Measurements from ENCODE around the gene SMIM43.
"Not testable (repeated sequence)": the region's sequence is repeated elsewhere in the genome, so short reads cannot be mapped to it uniquely, and the experiment has no call there.

Gene SMIM43

GRCh38 chr4:121736735-121737351 is 28.1 kb downstream of the SMIM43 start:
- peak in 1 of 2 donors; percentile 8 for DNase-seq (ENCODE audit: low read depth in 2 of 2)

GRCh38 chr4:121734571-121734970 is 30.4 kb downstream of the SMIM43 start:
- DNase-seq (ENCODE audit: low read depth in 2 of 2), result no peak

DNA sequence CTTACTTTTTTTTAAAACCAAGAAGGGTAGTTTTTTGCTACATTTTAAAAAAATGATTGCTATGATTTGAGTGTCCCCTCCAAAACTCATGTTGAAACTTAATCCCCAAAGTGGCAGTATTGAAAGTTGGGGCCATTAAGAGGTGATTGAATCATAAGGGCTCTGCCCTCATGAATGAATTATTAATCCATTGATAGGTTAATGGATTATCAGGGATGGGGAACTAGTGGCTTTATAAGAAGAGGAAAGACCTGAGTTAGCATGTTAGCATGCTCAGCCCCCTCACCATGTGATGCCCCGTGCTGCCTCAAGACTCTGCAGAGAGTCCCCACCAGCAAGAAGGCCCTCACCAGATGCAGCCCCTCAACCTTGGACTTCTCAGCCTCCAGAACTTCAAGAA is 31.0 kb downstream of the SMIM43 start:
- DNase-seq (ENCODE audit: low read depth in 2 of 2), result no peak

DNA sequence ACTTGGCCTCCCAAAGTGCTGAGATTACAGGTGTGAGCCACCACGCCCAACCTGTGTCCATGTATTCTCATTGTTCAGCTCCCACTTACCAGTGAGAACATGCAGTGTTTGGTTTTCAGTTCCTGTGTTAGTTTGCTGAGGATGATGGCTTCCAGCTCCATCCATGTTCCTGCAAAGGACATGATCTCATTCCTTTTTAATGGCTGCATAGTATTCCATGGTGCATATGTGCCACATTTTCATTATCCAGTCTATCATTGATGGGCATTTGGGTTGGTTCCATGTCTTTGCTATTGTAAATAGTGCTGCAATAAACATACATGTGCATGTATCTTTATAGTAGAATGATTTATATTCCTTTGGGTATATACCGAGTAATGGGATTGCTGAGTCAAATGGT is 35.2 kb downstream of the SMIM43 start:
- not testable (repeated sequence) for DNase-seq (ENCODE audit: low read depth in 2 of 2)

DNA sequence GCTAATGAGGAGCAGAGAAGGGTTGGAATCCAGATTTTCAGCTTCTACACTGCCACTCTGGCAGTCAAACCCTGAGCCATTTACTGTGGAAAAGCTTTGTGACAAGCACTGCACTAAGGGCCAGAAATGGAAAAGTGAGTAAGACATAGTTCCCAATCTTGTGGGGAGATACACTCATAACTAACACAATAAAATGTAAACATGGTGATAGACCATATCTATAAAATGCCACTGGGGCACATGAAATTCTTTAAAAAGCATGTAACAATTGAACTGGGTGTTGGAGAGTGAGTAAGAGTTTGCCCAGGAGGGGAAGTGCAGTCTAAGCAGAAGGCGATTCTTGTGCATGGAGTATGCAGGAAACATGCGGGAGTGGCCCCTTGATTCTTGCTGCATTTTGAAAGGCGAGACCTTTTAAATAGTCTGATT is 36.2 kb downstream of the SMIM43 start:
- DNase-seq (ENCODE audit: low read depth in 2 of 2), result no peak

DNA sequence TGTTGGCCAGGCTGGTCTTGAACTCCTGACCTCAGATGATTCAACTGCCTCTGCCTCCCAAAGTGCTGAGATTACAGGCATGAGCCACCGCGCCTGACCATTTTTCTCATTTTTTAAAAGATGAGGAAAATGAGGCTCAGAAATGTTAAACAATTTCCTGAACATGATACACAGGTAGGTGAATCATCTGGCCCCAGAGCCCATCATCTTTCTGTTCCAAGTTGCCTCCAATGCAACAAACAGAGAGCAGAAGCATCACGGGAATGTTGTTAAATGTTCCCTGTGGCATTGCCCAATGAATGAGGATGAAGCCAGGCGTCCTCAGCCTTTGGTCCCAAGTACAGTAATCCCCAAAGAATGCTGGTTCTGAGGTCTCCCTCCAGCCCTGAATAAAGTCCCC is 36.9 kb downstream of the SMIM43 start:
- DNase-seq (ENCODE audit: low read depth in 2 of 2), result no peak

GRCh38 chr4:121726642-121727268 is 38.2 kb downstream of the SMIM43 start:
- DNase-seq (ENCODE audit: low read depth in 2 of 2), result peak in 1 of 2 donors; percentile 5

DNA sequence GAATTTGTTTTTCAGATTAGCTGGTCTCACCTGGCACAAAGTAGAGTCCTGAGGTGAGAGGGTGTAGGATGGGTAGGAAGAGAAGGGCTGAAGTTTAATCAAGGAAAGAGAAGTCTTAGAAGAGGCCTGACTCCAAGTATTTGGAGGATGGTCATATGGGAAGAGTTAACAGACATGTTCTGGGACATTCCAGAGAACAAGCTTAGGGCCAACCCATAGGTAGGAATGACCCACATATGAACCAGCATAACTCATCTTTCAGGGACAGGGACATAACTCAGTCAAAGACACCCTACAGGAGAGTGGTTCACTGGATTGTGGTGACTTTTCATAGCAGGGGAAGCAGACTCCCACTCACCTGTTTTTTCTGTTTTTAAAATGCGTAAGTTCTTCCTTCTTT is 40.3 kb downstream of the SMIM43 start:
- DNase-seq (ENCODE audit: low read depth in 2 of 2), result no peak

- no peak for DNase-seq (ENCODE audit: low read depth in 2 of 2)
Measured at GRCh38 chr4:121721700-121722099, 43.3 kb downstream of the SMIM43 start.

DNA sequence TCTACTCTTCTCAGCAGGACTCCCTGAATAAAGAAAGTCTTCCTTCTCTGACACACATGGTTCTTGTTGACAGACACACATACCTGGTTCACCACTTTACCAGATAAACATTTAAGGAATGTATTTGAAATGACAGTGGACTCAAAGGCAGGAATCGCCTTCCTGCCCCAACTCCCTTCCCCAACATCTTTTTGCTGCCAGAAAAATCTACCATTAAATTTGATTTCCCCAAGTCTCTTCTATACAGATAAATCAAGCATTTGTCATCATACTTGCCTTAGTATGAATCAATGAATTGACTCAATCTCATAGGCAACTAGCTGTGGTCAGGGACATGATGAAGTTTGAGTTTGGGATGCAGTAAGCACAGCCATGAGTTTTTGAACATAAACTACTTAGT is 44.9 kb downstream of the SMIM43 start:
- no peak for DNase-seq (ENCODE audit: low read depth in 2 of 2)

GRCh38 chr4:121717680-121718237 is 47.2 kb downstream of the SMIM43 start:
- no peak for DNase-seq (ENCODE audit: low read depth in 2 of 2)

- no peak for DNase-seq (ENCODE audit: low read depth in 2 of 2)
Measured at GRCh38 chr4:121714548-121714947, 50.4 kb downstream of the SMIM43 start.

DNA sequence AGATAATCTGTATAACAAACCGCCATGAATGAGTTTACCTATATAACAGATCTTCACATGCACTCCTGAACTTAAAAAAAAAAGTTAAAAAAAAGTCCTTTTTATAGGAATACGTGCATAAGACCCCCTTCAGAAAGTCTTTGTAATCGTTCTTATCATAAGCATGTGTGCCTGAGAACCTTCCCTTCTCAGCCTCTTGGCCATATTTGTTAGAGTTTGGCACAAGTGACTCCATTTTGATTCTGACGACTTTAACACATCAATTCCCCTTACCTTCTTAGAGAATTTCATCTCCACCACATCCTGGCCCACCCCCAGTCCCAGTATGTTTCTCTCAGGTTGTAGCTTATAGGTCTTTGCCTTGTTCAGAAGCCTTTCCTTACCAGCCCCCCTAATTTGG is 52.2 kb downstream of the SMIM43 start:
- DNase-seq (ENCODE audit: low read depth in 2 of 2), result no peak

DNA sequence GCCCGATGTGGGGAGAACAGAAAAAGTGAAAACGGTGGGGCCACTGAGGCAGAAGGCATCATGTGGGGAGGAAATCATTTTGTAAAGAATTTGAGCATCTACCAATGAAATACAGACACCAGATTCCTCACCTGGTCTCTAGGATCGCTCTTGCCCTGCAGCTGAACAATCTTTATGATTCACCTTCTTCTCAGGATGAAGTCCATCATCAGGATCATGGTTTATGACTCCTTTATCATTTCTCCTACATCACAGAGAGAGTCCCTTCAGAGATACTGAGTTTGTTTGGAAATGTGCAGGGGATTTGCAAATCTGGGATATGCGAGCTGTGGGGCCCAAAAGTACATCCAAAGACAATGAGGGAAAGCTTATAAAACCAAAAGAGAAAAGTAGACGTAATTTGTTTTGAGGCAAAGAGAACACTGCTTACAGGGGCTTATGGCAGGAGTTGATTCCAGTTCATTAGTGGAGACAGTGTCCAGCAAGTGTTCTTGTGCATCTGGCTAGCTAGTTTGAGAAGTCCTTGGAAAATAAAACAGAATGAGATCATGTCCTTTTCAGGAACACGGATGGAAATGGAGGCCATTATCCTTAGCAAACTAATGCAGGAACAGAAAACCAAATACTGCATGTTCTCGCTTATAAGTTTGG is 52.8 kb downstream of the SMIM43 start:
- DNase-seq (ENCODE audit: low read depth in 2 of 2), result no peak

DNA sequence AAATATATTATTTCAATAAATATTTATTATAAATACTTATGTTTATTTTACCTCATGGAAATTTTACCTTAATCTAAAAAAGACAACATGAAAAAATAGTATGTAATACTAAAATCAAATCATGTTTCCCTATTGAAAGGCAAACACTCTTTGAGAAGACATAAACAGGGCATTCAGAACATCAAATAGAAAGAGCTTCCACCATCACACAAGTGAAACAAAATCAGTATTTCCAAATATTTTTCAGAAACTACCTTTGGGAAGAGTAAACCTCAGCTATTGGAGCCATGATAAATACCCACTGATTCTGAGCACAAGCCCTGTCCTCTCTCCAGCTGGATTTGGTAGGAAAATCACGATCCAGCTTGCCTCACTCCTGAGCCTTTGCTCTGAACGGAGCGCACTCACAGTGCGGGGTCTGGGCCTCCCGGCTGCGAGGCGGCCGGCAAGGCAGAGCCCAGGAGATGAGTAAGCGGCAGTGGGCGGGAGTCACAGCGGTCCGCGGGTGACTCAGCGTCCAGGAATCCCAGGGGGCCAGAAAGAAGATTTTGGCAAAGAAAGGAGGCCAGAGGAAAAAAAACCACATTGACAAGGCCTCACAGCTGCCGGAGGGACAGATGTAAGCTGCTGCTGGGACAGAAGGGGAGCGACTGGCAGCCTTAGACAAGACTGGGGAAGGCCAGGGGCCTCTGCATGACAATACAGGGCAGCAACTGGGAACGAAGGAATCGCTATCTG is 53.5 kb downstream of the SMIM43 start:
- peak; percentile 9 to 30 for DNase-seq (ENCODE audit: low read depth in 2 of 2)

DNA sequence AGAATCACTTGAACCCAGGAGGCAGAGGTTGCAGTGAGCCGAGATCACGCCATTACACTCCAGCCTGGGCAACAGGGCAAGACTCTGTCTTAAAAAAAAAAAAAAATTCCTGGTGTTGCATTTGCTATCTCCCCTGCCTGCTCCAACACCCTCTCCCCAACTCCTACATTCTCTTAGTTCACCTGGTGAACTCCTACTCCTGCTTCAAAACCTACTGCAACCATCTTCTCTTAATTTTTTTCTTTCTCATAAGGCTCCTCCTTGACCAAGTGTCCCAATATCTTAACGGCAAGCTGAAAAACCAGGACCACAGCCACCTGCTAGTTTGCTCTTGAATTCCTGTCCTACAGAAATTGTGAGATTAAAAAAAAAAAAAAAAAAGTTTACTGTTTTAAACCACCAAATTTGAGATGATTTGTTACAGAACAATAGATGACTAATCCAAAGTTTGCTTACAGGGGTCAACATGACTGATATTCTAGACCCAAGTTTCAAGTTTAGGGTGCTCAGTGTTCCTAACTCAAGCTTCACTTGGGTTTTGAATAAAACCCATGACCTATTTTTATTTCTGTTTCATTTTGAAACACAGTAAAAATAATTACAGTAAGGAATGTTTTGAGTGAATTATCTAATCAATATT is 55.1 kb downstream of the SMIM43 start:
- DNase-seq (ENCODE audit: low read depth in 2 of 2), result no peak

All from activated CD4-positive, alpha-beta T cell treated with anti-CD3 and anti-CD28 coated beads for 24 hours (primary cell).